GM12878 (cell line): ENCODE results near the gene CD38. TPM values are rescaled to one million over a fixed set of nuclear protein-coding genes. Genes with fewer than 3 reads are reported as not detected.

Experiments used
- BHLHE40 ChIP-seq, 2 experiments: fragments of 450-650 bp in 1 of 2; IDR thresholded peaks; 2 replicates each; pipeline ENCODE4 v1.6.1; 2011 to 2017; ENCODE audit warnings: low read depth in 2 of 2, borderline replicate concordance in 1 of 2, improper control_type of control experiment in 1 of 2, low read length in 1 of 2, mild to moderate bottlenecking in 1 of 2
- BMI1 ChIP-seq: fragments of 450-650 bp; IDR thresholded peaks from 2 replicates; pipeline ENCODE4 v1.6.1; 2016; ENCODE audit warnings: mild to moderate bottlenecking, moderate library complexity, borderline replicate concordance
- E2F4 ChIP-seq: IDR thresholded peaks from 2 replicates; pipeline ENCODE4 v1.6.1; 2012; ENCODE audit warnings: low read depth, low read length, improper control_type of control experiment
- KAT2A ChIP-seq: conservative IDR thresholded peaks from 2 replicates; pipeline ENCODE4 v1.6.1; 2011; ENCODE audit warnings: low read depth, low read length; ENCODE audit not compliant: control insufficient read depth
- MYB ChIP-seq: fragments of 150-350 bp; IDR thresholded peaks from 2 replicates; pipeline ENCODE4 v1.6.1; 2014; ENCODE audit warnings: mild to moderate bottlenecking, low read depth, low read length, borderline replicate concordance
- NBN ChIP-seq: fragments of 450-650 bp; IDR thresholded peaks from 2 replicates; pipeline ENCODE4 v1.6.1; 2016
- NFYA ChIP-seq: IDR thresholded peaks from 2 replicates; pipeline ENCODE4 v1.6.1; 2011; ENCODE audit warnings: low read depth, mild to moderate bottlenecking, low read length, improper control_type of control experiment, borderline replicate concordance
- PAX5 ChIP-seq: IDR thresholded peaks from 2 replicates; pipeline ENCODE4 v1.6.1; 2011; ENCODE audit warnings: low read depth, low read length, borderline replicate concordance
- PBX3 ChIP-seq: IDR thresholded peaks from 2 replicates; pipeline ENCODE4 v1.6.1; 2011; ENCODE audit warnings: mild to moderate bottlenecking, low read depth, low read length, moderate library complexity; ENCODE audit not compliant: insufficient replicate concordance
- POLR2AphosphoS2 ChIP-seq: IDR thresholded peaks from 2 replicates; pipeline ENCODE4 v1.6.1; 2011; ENCODE audit warnings: low read depth, mild to moderate bottlenecking, low read length, improper control_type of control experiment, moderate library complexity
- RAD21 ChIP-seq: IDR thresholded peaks from 2 replicates; pipeline ENCODE4 v1.6.1; 2011; ENCODE audit warnings: mild to moderate bottlenecking, low read depth, low read length, moderate library complexity; ENCODE audit not compliant: insufficient read depth
- RELA ChIP-seq: fragments of 450-650 bp; IDR thresholded peaks from 2 replicates; pipeline ENCODE4 v1.8.0; 2014; ENCODE audit warnings: borderline replicate concordance; ENCODE audit not compliant: partially characterized antibody
- RUNX3 ChIP-seq: IDR thresholded peaks from 2 replicates; pipeline ENCODE4 v1.6.1; 2012; ENCODE audit warnings: low read length, inconsistent platforms
- SKIL ChIP-seq: fragments of 450-650 bp; IDR thresholded peaks from 2 replicates; pipeline ENCODE4 v1.6.1; 2017; ENCODE audit warnings: mild to moderate bottlenecking, low read depth, inconsistent platforms; ENCODE audit not compliant: poor library complexity, severe bottlenecking
- SMAD5 ChIP-seq: IDR thresholded peaks from 2 replicates; pipeline ENCODE4 v1.6.1; 2016; ENCODE audit warnings: antibody characterized with exemption, low read depth
- SMARCA5 ChIP-seq: fragments of 450-650 bp; IDR thresholded peaks from 2 replicates; pipeline ENCODE4 v1.6.1; 2017; ENCODE audit warnings: mild to moderate bottlenecking
- TCF3 ChIP-seq: IDR thresholded peaks from 2 replicates; pipeline ENCODE4 v1.6.1; 2012; ENCODE audit warnings: low read depth, mild to moderate bottlenecking, low read length, borderline replicate concordance; ENCODE audit not compliant: insufficient read depth
- YBX1 ChIP-seq: fragments of 450-650 bp; IDR thresholded peaks from 2 replicates; pipeline ENCODE4 v1.6.1; 2016; ENCODE audit warnings: antibody characterized with exemption
- ZNF217 ChIP-seq: fragments of 450-650 bp; IDR thresholded peaks from 2 replicates; pipeline ENCODE4 v1.6.1; 2017; ENCODE audit warnings: antibody characterized with exemption, mild to moderate bottlenecking
- polyA plus RNA-seq, 11 experiments: library from polyadenylated mRNA; depleted of rRNA in 4 of 11; unstranded in 6 of 11; stranded (reverse) in 5 of 11; fragments of >200 nt; fragmentation: Nextera tagmentation in 4 of 11; fragmentation: Illumina TruSeq in 1 of 11; extraction: Ambion mirVana in 4 of 11; extraction: Trizol in 1 of 11; gene quantifications; 1 replicate in 1 of 11; 2 replicates in 10 of 11; pipeline versions ENCODE4 v1.2.1 to v1.2.3, GENCODE V29; 2011 to 2016; ENCODE audit warnings: inconsistent platforms in 2 of 11, missing spikeins in 2 of 11, low read depth in 1 of 11
- total RNA-seq, 4 experiments: library from RNA; depleted of rRNA in 3 of 4; stranded (reverse); fragments of >200 nt in 3 of 4; fragmentation: Illumina TruSeq in 1 of 4; extraction: Trizol in 1 of 4; gene quantifications; 2 replicates each; pipeline versions ENCODE4 v1.2.1 to v1.2.3, GENCODE V29; 2013 to 2021
- TF ChIP-seq, protein P1 (sequence below): IDR thresholded peaks from 2 replicates; pipeline ENCODE4 v1.6.1; 2012; ENCODE audit warnings: low read depth, low read length, improper control_type of control experiment
- TF ChIP-seq, protein P2 (sequence below): IDR thresholded peaks from 2 replicates; pipeline ENCODE4 v1.6.1; 2011; ENCODE audit warnings: borderline replicate concordance, low read depth, mild to moderate bottlenecking, moderate library complexity, mixed read lengths, low read length; ENCODE audit not compliant: insufficient read depth; ENCODE audit errors: extremely low read length
- TF ChIP-seq, protein P3 (sequence below), 3 experiments: IDR thresholded peaks in 2 of 3; conservative IDR thresholded peaks in 1 of 3; 2 replicates each; pipeline ENCODE4 v1.5.1; 2011; ENCODE audit warnings: low read depth in 3 of 3, low read length in 3 of 3, mild to moderate bottlenecking in 3 of 3, control low read depth in 2 of 3, moderate library complexity in 2 of 3, inconsistent platforms in 1 of 3, mixed read lengths in 1 of 3; ENCODE audit not compliant: control insufficient read depth in 2 of 3, insufficient read depth in 1 of 3; ENCODE audit errors: extremely low read depth in 1 of 3

The CD38 gene
- total and polyA plus RNA-seq, 10 of the 15 experiments (the other 5 are each of a cell fraction or from before 2014, with no cell fraction given): 3.5 to 39.8 (median 12.7) TPM

DNA sequence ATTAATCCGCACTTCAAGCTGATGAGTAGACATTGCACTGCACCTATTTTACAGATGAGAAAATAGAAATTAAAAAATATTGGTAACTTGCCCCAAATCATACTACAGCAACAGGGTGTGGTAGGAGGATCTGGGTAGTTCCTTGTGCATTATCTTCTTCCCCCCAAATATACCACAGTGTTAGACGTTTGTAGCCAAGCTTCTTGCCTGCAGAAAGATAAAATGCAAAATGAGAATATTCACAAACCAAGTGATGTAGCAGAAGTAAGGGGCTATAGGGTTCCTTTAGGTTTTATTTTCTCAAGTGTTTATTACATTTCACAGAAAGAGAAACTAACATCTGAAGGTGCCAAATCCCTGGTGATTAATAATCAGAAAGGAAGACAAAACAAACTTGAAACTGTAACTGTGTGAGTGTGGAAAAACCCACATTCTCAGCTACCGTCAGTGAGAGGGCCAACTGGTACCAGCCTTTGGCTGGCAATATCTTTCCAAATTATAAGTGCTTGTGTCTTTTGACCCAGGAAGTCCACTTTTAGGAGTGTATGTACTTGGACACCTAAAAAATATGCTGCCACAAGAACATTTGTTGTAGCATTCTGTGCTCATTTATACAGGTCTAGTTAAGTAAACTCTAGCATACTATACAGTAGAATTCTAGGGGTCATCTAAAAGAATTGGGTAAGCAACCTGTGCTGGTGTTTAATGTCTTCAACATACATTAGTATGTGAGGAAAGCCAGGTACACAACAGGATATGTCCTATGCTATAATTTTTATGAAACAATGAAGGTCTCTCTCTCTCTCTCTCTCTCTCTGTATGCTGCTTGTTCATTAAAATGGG lies 6.7 kb upstream of the CD38 start (continued):
- TF ChIP-seq SKIL (no peak), RELA (no peak), MYB (no peak), KAT2A (no peak), TCF3 (no peak), ZNF217 (no peak), RUNX3 (peak; percentile 80), PAX5 (no peak), SMAD5 (no peak), NFYA (no peak), BHLHE40 (IDR thresholded peaks at IDR 0.05; ENCODE audit: borderline replicate concordance in 1 of 2, low read depth in 2 of 2, low read length in 1 of 2) (peak; percentile 30 to 46; a peak in 2 of 4 replicates), NBN (peak; percentile 61; the same call in 1 of the 2 replicates), BMI1 (no peak; the same call in 1 of the 2 replicates), RAD21 (no peak), PBX3 (no peak), SMARCA5 (no peak), YBX1 (no peak), POLR2AphosphoS2 (no peak), E2F4 (no peak)
- TF ChIP-seq, protein P1, sequence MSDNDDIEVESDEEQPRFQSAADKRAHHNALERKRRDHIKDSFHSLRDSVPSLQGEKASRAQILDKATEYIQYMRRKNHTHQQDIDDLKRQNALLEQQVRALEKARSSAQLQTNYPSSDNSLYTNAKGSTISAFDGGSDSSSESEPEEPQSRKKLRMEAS: no peak
- TF ChIP-seq, protein P2, sequence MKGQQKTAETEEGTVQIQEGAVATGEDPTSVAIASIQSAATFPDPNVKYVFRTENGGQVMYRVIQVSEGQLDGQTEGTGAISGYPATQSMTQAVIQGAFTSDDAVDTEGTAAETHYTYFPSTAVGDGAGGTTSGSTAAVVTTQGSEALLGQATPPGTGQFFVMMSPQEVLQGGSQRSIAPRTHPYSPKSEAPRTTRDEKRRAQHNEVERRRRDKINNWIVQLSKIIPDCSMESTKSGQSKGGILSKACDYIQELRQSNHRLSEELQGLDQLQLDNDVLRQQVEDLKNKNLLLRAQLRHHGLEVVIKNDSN: no peak
- TF ChIP-seq, protein P3, sequence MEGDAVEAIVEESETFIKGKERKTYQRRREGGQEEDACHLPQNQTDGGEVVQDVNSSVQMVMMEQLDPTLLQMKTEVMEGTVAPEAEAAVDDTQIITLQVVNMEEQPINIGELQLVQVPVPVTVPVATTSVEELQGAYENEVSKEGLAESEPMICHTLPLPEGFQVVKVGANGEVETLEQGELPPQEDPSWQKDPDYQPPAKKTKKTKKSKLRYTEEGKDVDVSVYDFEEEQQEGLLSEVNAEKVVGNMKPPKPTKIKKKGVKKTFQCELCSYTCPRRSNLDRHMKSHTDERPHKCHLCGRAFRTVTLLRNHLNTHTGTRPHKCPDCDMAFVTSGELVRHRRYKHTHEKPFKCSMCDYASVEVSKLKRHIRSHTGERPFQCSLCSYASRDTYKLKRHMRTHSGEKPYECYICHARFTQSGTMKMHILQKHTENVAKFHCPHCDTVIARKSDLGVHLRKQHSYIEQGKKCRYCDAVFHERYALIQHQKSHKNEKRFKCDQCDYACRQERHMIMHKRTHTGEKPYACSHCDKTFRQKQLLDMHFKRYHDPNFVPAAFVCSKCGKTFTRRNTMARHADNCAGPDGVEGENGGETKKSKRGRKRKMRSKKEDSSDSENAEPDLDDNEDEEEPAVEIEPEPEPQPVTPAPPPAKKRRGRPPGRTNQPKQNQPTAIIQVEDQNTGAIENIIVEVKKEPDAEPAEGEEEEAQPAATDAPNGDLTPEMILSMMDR (IDR thresholded peaks at IDR 0.05 in 2 of 3, conservative IDR thresholded peaks at IDR 0.05 in 1 of 3; ENCODE audit: control insufficient read depth in 2 of 3, extremely low read depth in 1 of 3, insufficient read depth in 1 of 3, low read depth in 3 of 3, low read length in 3 of 3): no peak
